ENCODE data around the gene SOHLH1. TPM values are rescaled to one million over a fixed set of nuclear protein-coding genes. Genes with fewer than 3 reads are reported as not detected.

The SOHLH1 gene
- total and polyA plus RNA-seq, 10 of the 15 experiments (the other 5 are each of a cell fraction or from before 2014, with no cell fraction given) = not detected

- no peak for ATAC-seq
- in situ Hi-C loops (cut with MboI) = no loop called here
- 12% methylated on average over 10 of the region's 10 CpGs for WGBS (ENCODE audit: insufficient coverage, insufficient replicate concordance, low lambda C conversion rate, missing lambda C conversion rate)
- TF ChIP-seq EGR1 (IDR thresholded peaks at IDR 0.05; ENCODE audit: borderline replicate concordance in 1 of 2, low read depth in 2 of 2, low read length in 2 of 2) (no peak), KAT2A (conservative IDR thresholded peaks at IDR 0.05; ENCODE audit: control insufficient read depth, low read depth, low read length) (no peak), TBL1XR1 (IDR thresholded peaks at IDR 0.05; ENCODE audit: low read depth, low read length) (no peak), RUNX3 (IDR thresholded peaks at IDR 0.05; ENCODE audit: low read length) (no peak), RAD21 (IDR thresholded peaks at IDR 0.05; ENCODE audit: insufficient read depth, low read depth, low read length) (no peak), POLR2A (IDR thresholded peaks at IDR 0.05; ENCODE audit: low read depth, low read length) (no peak), ZZZ3 (IDR thresholded peaks at IDR 0.05; ENCODE audit: control insufficient read depth, insufficient read length, low read depth) (no peak), IKZF2 (IDR thresholded peaks at IDR 0.05) (no peak), ZNF274 (IDR thresholded peaks at IDR 0.05; ENCODE audit: insufficient read depth, insufficient read length) (no peak), POLR2AphosphoS5 (IDR thresholded peaks at IDR 0.05; ENCODE audit: low read length) (no peak), CBFB (IDR thresholded peaks at IDR 0.05; ENCODE audit: low read depth) (no peak), CBX3 (IDR thresholded peaks at IDR 0.05; ENCODE audit: borderline replicate concordance, low read depth) (no peak), ZBTB4 (CRISPR knock-in tag; IDR thresholded peaks at IDR 0.05) (no peak), BCL11A (IDR thresholded peaks at IDR 0.05; ENCODE audit: low read depth, low read length) (no peak)
- TF ChIP-seq, protein P1, sequence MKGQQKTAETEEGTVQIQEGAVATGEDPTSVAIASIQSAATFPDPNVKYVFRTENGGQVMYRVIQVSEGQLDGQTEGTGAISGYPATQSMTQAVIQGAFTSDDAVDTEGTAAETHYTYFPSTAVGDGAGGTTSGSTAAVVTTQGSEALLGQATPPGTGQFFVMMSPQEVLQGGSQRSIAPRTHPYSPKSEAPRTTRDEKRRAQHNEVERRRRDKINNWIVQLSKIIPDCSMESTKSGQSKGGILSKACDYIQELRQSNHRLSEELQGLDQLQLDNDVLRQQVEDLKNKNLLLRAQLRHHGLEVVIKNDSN (IDR thresholded peaks at IDR 0.05; ENCODE audit: borderline replicate concordance, extremely low read length, insufficient read depth, low read depth, low read length) = no peak
- TF ChIP-seq, protein P2, sequence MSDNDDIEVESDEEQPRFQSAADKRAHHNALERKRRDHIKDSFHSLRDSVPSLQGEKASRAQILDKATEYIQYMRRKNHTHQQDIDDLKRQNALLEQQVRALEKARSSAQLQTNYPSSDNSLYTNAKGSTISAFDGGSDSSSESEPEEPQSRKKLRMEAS (IDR thresholded peaks at IDR 0.05; ENCODE audit: low read depth, low read length) = no peak
- no TSS peak for BruUV-seq (replicated peaks)
- H2AFZ ChIP-seq (ENCODE audit: control insufficient read depth, low read depth, low read length) = no peak overlapping the region
- no peaks in the 10 kb centered on the region for H3K36me3 ChIP-seq (ENCODE audit: control insufficient read depth in 2 of 2, insufficient read depth in 2 of 2, low read length in 1 of 2)
- no peak overlapping the region for H3K9ac ChIP-seq (ENCODE audit: control insufficient read depth, insufficient read depth, low read length)
- no peak for FAIRE-seq
- ChIA-PET SMC1A (ENCODE audit: uncharacterized antibody, unreplicated experiment) (no interaction called here), POLR2A (no interaction called here), RAD21 (ENCODE audit: unreplicated experiment) (no interaction called here), CTCF (no interaction called here)
- H4K20me1 ChIP-seq (ENCODE audit: control insufficient read depth, insufficient read depth) = no peaks in the 10 kb centered on the region
- no peaks in the 10 kb centered on the region for H3K79me2 ChIP-seq (ENCODE audit: control insufficient read depth, insufficient read depth, low read length)
- H3K4me3 ChIP-seq = no peak overlapping the region
- no peak for DNase-seq (ENCODE audit: low read depth, low spot score)
- no peak overlapping the region for H3K4me2 ChIP-seq (ENCODE audit: control insufficient read depth, insufficient read depth)
- H3K9me3 ChIP-seq (replicated peaks; ENCODE audit: control insufficient read depth, insufficient read depth, low read length) = no peaks in the 10 kb centered on the region
- H3K27ac ChIP-seq (ENCODE audit: control insufficient read depth, insufficient read depth) = no peak overlapping the region
- H3K4me1 ChIP-seq (ENCODE audit: control insufficient read depth, insufficient read depth, low read length) = no peaks in the 10 kb centered on the region
- intact Hi-C loops (cut with micrococcal nuclease; ENCODE audit: unreplicated experiment) = no loop called here
- H3K27me3 ChIP-seq (replicated peaks in 1 of 2; ENCODE audit: control insufficient read depth in 2 of 2, insufficient read depth in 2 of 2, low read length in 1 of 2) = no peaks in the 10 kb centered on the region
Measured at GRCh38 chr9:135674977-135675376, 24.3 kb downstream of the SOHLH1 start.

Data from GM12878 (cell line).